ENCODE data around the gene SP4. TPM values are rescaled to one million over a fixed set of nuclear protein-coding genes. Genes with fewer than 3 reads are reported as not detected.

Gene SP4
- total RNA-seq, 1 experiment from 2014 or later = 4.4 TPM

GRCh38 chr7:21550076-21550475 lies 122.2 kb downstream of the SP4 start:
- CTCF ChIA-PET = no interaction called here
- BruUV-seq (replicated peaks) = no TSS peak
- DNase-seq (ENCODE audit: unreplicated experiment) = no peak

GRCh38 chr7:21550821-21551531 lies 123.1 kb downstream of the SP4 start:
- TF ChIP-seq CTCF (IDR thresholded peaks at IDR 0.05; ENCODE audit: unreplicated experiment) = no peak
- Mint-ChIP-seq H3K4me3 (ENCODE audit: unreplicated experiment) (no peak overlapping the region), H3K36me3 (ENCODE audit: insufficient read depth, unreplicated experiment) (no peaks in the 10 kb centered on the region), H3K9me3 (ENCODE audit: unreplicated experiment) (no peaks in the 10 kb centered on the region), H3K27ac (ENCODE audit: low read depth, unreplicated experiment) (no peak overlapping the region), H3K27me3 (ENCODE audit: insufficient read depth, unreplicated experiment) (no peaks in the 10 kb centered on the region), H3K4me1 (ENCODE audit: insufficient read depth, unreplicated experiment) (peaks cover 16% of the 10 kb centered on the region)
- no peak for DNase-seq (ENCODE audit: unreplicated experiment)
- CTCF ChIA-PET = interaction anchor here (1.2 kb wide), 1 partner anchor 19 kb away, joined by 3 read pairs; no protein-coding TSS in a partner anchor
- intact Hi-C loops (cut with micrococcal nuclease) = no loop called here
- POLR2A ChIA-PET = no interaction called here
- BruUV-seq (replicated peaks) = no TSS peak

More at GRCh38 chr7:21550076-21550475, 122.2 kb downstream of the SP4 start:
- H3K9me3 Mint-ChIP-seq (ENCODE audit: unreplicated experiment) = no peaks in the 10 kb centered on the region
- intact Hi-C loops (cut with micrococcal nuclease) = no loop called here
- POLR2A ChIA-PET = interaction anchor here (0.6 kb wide), 1 partner anchor 286 kb away, joined by 3 read pairs; no protein-coding TSS in a partner anchor
- peak overlapping the region; percentile 9 for H3K27ac Mint-ChIP-seq (ENCODE audit: low read depth, unreplicated experiment)
- TF ChIP-seq CTCF (IDR thresholded peaks at IDR 0.05; ENCODE audit: unreplicated experiment) = no peak
- no peak overlapping the region for H3K4me3 Mint-ChIP-seq (ENCODE audit: unreplicated experiment)
- H3K36me3 Mint-ChIP-seq (ENCODE audit: insufficient read depth, unreplicated experiment) = no peaks in the 10 kb centered on the region
- H3K27me3 Mint-ChIP-seq (ENCODE audit: insufficient read depth, unreplicated experiment) = no peaks in the 10 kb centered on the region
- H3K4me1 Mint-ChIP-seq (ENCODE audit: insufficient read depth, unreplicated experiment) = peaks cover 16% of the 10 kb centered on the region

- POLR2A ChIA-PET = no interaction called here
- Mint-ChIP-seq H3K9me3 (ENCODE audit: unreplicated experiment) (no peaks in the 10 kb centered on the region), H3K4me1 (ENCODE audit: insufficient read depth, unreplicated experiment) (no peaks in the 10 kb centered on the region), H3K4me3 (ENCODE audit: unreplicated experiment) (no peak overlapping the region), H3K36me3 (ENCODE audit: insufficient read depth, unreplicated experiment) (no peaks in the 10 kb centered on the region), H3K27ac (ENCODE audit: low read depth, unreplicated experiment) (no peak overlapping the region), H3K27me3 (ENCODE audit: insufficient read depth, unreplicated experiment) (no peaks in the 10 kb centered on the region)
- CTCF ChIA-PET = no interaction called here
- no TSS peak for BruUV-seq (replicated peaks)
- DNase-seq (ENCODE audit: unreplicated experiment) = no peak
- no peak for TF ChIP-seq CTCF (IDR thresholded peaks at IDR 0.05; ENCODE audit: unreplicated experiment)
- intact Hi-C loops (cut with micrococcal nuclease) = no loop called here
Measured at GRCh38 chr7:21562385-21562784, 134.5 kb downstream of the SP4 start.

Small RNAs within 50 kb of the gene (microRNA-seq; reads per million reads assigned to microRNA genes)
- not detected for gene MIR1183

Other genes with a start within 250 kb of the SP4 start
- gene DNAH11, start 115.0 kb downstream of the SP4 start, total RNA-seq (2022) = 0.81 and 0.91 TPM in 2 replicates

Measured in MCF 10A (cell line).